Measurements from ENCODE around the gene ETF1.

The ETF1 gene

GRCh38 chr5:138577452-138577851 is 34.4 kb upstream of the ETF1 start:
- H3K23ac ChIP-seq (ENCODE audit: low read length) = no peak overlapping the region
- H2BK12ac ChIP-seq (ENCODE audit: low read length) = no peak overlapping the region
- H3K79me1 ChIP-seq (ENCODE audit: low read length) = peaks cover 13% of the 10 kb centered on the region
- H3K18ac ChIP-seq (ENCODE audit: low read length) = no peak overlapping the region
- no peak overlapping the region for H2BK5ac ChIP-seq (ENCODE audit: low read depth, low read length, poor library complexity)
- no peak overlapping the region for H4K12ac ChIP-seq (ENCODE audit: low read depth, low read length)
- no peak overlapping the region for H3K27ac ChIP-seq (ENCODE audit: low read depth, low read length)
- H3K27me3 ChIP-seq (ENCODE audit: insufficient read depth, low read length) = no peaks in the 10 kb centered on the region
- no peak overlapping the region for H3K14ac ChIP-seq (ENCODE audit: low read length)
- no peaks in the 10 kb centered on the region for H3K9me3 ChIP-seq (ENCODE audit: insufficient read depth, low read depth, low read length)
- H3K9ac ChIP-seq (ENCODE audit: low read length) = no peak overlapping the region
- peaks cover 9% of the 10 kb centered on the region for H3K79me2 ChIP-seq (ENCODE audit: control insufficient read depth, insufficient read depth, low read length, poor library complexity)
- H3K4me1 ChIP-seq (ENCODE audit: control insufficient read depth in 1 of 2, insufficient read depth in 2 of 2, low read length in 2 of 2) = peaks cover 3 to 5% of the 10 kb centered on the region in 2 experiments
- DNase-seq = no peak
- WGBS (ENCODE audit: extremely low coverage, insufficient coverage, insufficient read length) = no CpG with 5 or more reads among the region's 17 CpGs
- H3K4ac ChIP-seq (ENCODE audit: low read depth, low read length) = no peak overlapping the region
- no peak overlapping the region for H3K4me3 ChIP-seq (ENCODE audit: low read depth, low read length)
- no peak overlapping the region for H2AFZ ChIP-seq (ENCODE audit: insufficient read depth, low read length, poor library complexity)
- H2AK5ac ChIP-seq (ENCODE audit: low read length) = no peak overlapping the region
- no peak overlapping the region for H2BK120ac ChIP-seq (ENCODE audit: insufficient read depth, low read length, poor library complexity)
- no peak overlapping the region for H4K8ac ChIP-seq (ENCODE audit: low read depth, low read length)
- no peak overlapping the region for H4K91ac ChIP-seq (ENCODE audit: low read depth, low read length)
- peaks cover 5 to 7% of the 10 kb centered on the region in 2 experiments for H3K36me3 ChIP-seq (ENCODE audit: control insufficient read depth in 1 of 2, insufficient read depth in 2 of 2, low read length in 2 of 2)
- H3K4me2 ChIP-seq (ENCODE audit: low read length) = no peak overlapping the region

GRCh38 chr5:138575194-138576015 is 32.4 kb upstream of the ETF1 start, which contains the start of gene HSPA9:
Gene HSPA9, minus strand, starts transcription at chr5:138575401. Its CDS starts 83 bp downstream, at chr5:138575318.
- Histone ChIP-seq H4K91ac (ENCODE audit: low read depth, low read length) (peak within 1 kb of the TSS; percentile 97), H3K79me2 (ENCODE audit: control insufficient read depth, insufficient read depth, low read length, poor library complexity) (peaks cover 9% of the 10 kb centered on the region), H3K4me3 (ENCODE audit: low read depth, low read length) (peak within 1 kb of the TSS; percentile 96), H3K14ac (ENCODE audit: low read length) (peak within 1 kb of the TSS; percentile 88), H3K27me3 (ENCODE audit: insufficient read depth, low read length) (no peaks in the 10 kb centered on the region), H3K79me1 (ENCODE audit: low read length) (peaks cover 13% of the 10 kb centered on the region), H2BK120ac (ENCODE audit: insufficient read depth, low read length, poor library complexity) (peak within 1 kb of the TSS; percentile 92), H2AFZ (ENCODE audit: insufficient read depth, low read length, poor library complexity) (peak within 1 kb of the TSS; percentile 67), H3K36me3 (ENCODE audit: control insufficient read depth in 1 of 2, insufficient read depth in 2 of 2, low read length in 2 of 2) (peaks cover 21 to 26% of the 10 kb centered on the region in 2 experiments), H3K27ac (ENCODE audit: low read depth, low read length) (peak within 1 kb of the TSS; percentile 92), H3K4me2 (ENCODE audit: low read length) (peak within 1 kb of the TSS; percentile 68), H3K18ac (ENCODE audit: low read length) (peak within 1 kb of the TSS; percentile 88), H4K12ac (ENCODE audit: low read depth, low read length) (peak within 1 kb of the TSS; percentile 90), H3K9ac (ENCODE audit: low read length) (peak within 1 kb of the TSS; percentile 98), H3K23ac (ENCODE audit: low read length) (no peak within 1 kb of the TSS), H2BK12ac (ENCODE audit: low read length) (no peak within 1 kb of the TSS), H4K8ac (ENCODE audit: low read depth, low read length) (peak within 1 kb of the TSS; percentile 90), H3K4me1 (ENCODE audit: control insufficient read depth in 1 of 2, insufficient read depth in 2 of 2, low read length in 2 of 2) (peaks cover 3 to 5% of the 10 kb centered on the region in 2 experiments), H3K9me3 (ENCODE audit: insufficient read depth, low read depth, low read length) (no peaks in the 10 kb centered on the region), H2AK5ac (ENCODE audit: low read length) (peak within 1 kb of the TSS; percentile 68), H2BK5ac (ENCODE audit: low read depth, low read length, poor library complexity) (peak within 1 kb of the TSS; percentile 96), H3K4ac (ENCODE audit: low read depth, low read length) (peak within 1 kb of the TSS; percentile 93)
- peak; percentile 100 for DNase-seq
- WGBS (ENCODE audit: extremely low coverage, insufficient coverage, insufficient read length) = no CpG with 5 or more reads among the region's 73 CpGs

GRCh38 chr5:138574744-138575193 is 31.7 kb upstream of the ETF1 start:
- Histone ChIP-seq H3K36me3 (ENCODE audit: control insufficient read depth in 1 of 2, insufficient read depth in 2 of 2, low read length in 2 of 2) (peaks cover 26 to 33% of the 10 kb centered on the region in 2 experiments), H3K27me3 (ENCODE audit: insufficient read depth, low read length) (no peaks in the 10 kb centered on the region), H3K4me1 (ENCODE audit: control insufficient read depth in 1 of 2, insufficient read depth in 2 of 2, low read length in 2 of 2) (peaks cover 3 to 5% of the 10 kb centered on the region in 2 experiments), H4K8ac (ENCODE audit: low read depth, low read length) (peak overlapping the region; percentile 85), H3K79me1 (ENCODE audit: low read length) (peaks cover 13% of the 10 kb centered on the region), H2AFZ (ENCODE audit: insufficient read depth, low read length, poor library complexity) (peak overlapping the region; percentile 67), H4K12ac (ENCODE audit: low read depth, low read length) (peak overlapping the region; percentile 55), H3K4me3 (ENCODE audit: low read depth, low read length) (peak overlapping the region; percentile 96), H4K91ac (ENCODE audit: low read depth, low read length) (peak overlapping the region; percentile 97), H3K27ac (ENCODE audit: low read depth, low read length) (peak overlapping the region; percentile 92), H3K9ac (ENCODE audit: low read length) (peak overlapping the region; percentile 93), H2BK5ac (ENCODE audit: low read depth, low read length, poor library complexity) (peak overlapping the region; percentile 96), H3K18ac (ENCODE audit: low read length) (peak overlapping the region; percentile 88), H3K23ac (ENCODE audit: low read length) (no peak overlapping the region), H3K4ac (ENCODE audit: low read depth, low read length) (peak overlapping the region; percentile 81), H2BK120ac (ENCODE audit: insufficient read depth, low read length, poor library complexity) (peak overlapping the region; percentile 92), H3K4me2 (ENCODE audit: low read length) (peak overlapping the region; percentile 68), H3K14ac (ENCODE audit: low read length) (peak overlapping the region; percentile 88), H3K9me3 (ENCODE audit: insufficient read depth, low read depth, low read length) (no peaks in the 10 kb centered on the region), H2BK12ac (ENCODE audit: low read length) (no peak overlapping the region), H2AK5ac (ENCODE audit: low read length) (peak overlapping the region; percentile 68), H3K79me2 (ENCODE audit: control insufficient read depth, insufficient read depth, low read length, poor library complexity) (peaks cover 9% of the 10 kb centered on the region)
- no CpG with 5 or more reads among the region's 18 CpGs for WGBS (ENCODE audit: extremely low coverage, insufficient coverage, insufficient read length)
- peak; percentile 78 to 81 for DNase-seq

GRCh38 chr5:138573949-138574670 is 31.1 kb upstream of the ETF1 start:
- H3K36me3 ChIP-seq (ENCODE audit: control insufficient read depth in 1 of 2, insufficient read depth in 2 of 2, low read length in 2 of 2) = peaks cover 27 to 35% of the 10 kb centered on the region in 2 experiments
- DNase-seq = no peak
- H3K14ac ChIP-seq (ENCODE audit: low read length) = no peak overlapping the region
- H4K12ac ChIP-seq (ENCODE audit: low read depth, low read length) = no peak overlapping the region
- no peak overlapping the region for H2BK12ac ChIP-seq (ENCODE audit: low read length)
- H2AK5ac ChIP-seq (ENCODE audit: low read length) = no peak overlapping the region
- H3K27me3 ChIP-seq (ENCODE audit: insufficient read depth, low read length) = no peaks in the 10 kb centered on the region
- H3K4me3 ChIP-seq (ENCODE audit: low read depth, low read length) = no peak overlapping the region
- peak overlapping the region; percentile 68 for H3K4me2 ChIP-seq (ENCODE audit: low read length)
- H2AFZ ChIP-seq (ENCODE audit: insufficient read depth, low read length, poor library complexity) = no peak overlapping the region
- H3K4ac ChIP-seq (ENCODE audit: low read depth, low read length) = peak overlapping the region; percentile 93
- WGBS (ENCODE audit: extremely low coverage, insufficient coverage, insufficient read length) = no CpG with 5 or more reads among the region's 9 CpGs
- no peak overlapping the region for H4K8ac ChIP-seq (ENCODE audit: low read depth, low read length)
- no peak overlapping the region for H4K91ac ChIP-seq (ENCODE audit: low read depth, low read length)
- H2BK5ac ChIP-seq (ENCODE audit: low read depth, low read length, poor library complexity) = no peak overlapping the region
- H3K4me1 ChIP-seq (ENCODE audit: control insufficient read depth in 1 of 2, insufficient read depth in 2 of 2, low read length in 2 of 2) = peaks cover 3 to 5% of the 10 kb centered on the region in 2 experiments
- no peak overlapping the region for H2BK120ac ChIP-seq (ENCODE audit: insufficient read depth, low read length, poor library complexity)
- no peaks in the 10 kb centered on the region for H3K9me3 ChIP-seq (ENCODE audit: insufficient read depth, low read depth, low read length)
- H3K18ac ChIP-seq (ENCODE audit: low read length) = no peak overlapping the region
- H3K27ac ChIP-seq (ENCODE audit: low read depth, low read length) = peak overlapping the region; percentile 92
- peaks cover 9% of the 10 kb centered on the region for H3K79me2 ChIP-seq (ENCODE audit: control insufficient read depth, insufficient read depth, low read length, poor library complexity)
- peaks cover 13% of the 10 kb centered on the region for H3K79me1 ChIP-seq (ENCODE audit: low read length)
- peak overlapping the region; percentile 86 for H3K9ac ChIP-seq (ENCODE audit: low read length)
- no peak overlapping the region for H3K23ac ChIP-seq (ENCODE audit: low read length)

Measured in trophoblast cell (in vitro differentiated cells and primary cell).